MCF 10A (cell line): ENCODE data around the gene CDC16. TPM values are rescaled to one million over a fixed set of nuclear protein-coding genes. Genes with fewer than 3 reads are reported as not detected.

Experiments
- Bru-seq: library from RNA; stranded (reverse); fragments of 400-500 nt; gene quantifications from one replicate; lab custom pipeline; 2021; lab: Mats Ljungman, UMichigan
- BruChase-seq, 2 experiments: library from RNA; stranded (reverse); fragments of 400-500 nt; gene quantifications; one replicate each; lab custom pipeline; 2021; lab: Mats Ljungman, UMichigan
- BruUV-seq: library from RNA; stranded (reverse); fragments of 400-500 nt; replicated peaks from 2 replicates; lab custom pipeline; 2021; lab: Mats Ljungman, UMichigan
- CTCF ChIA-PET: fragments of 300-600 bp; sonication (Branson Sonifier 250); formaldehyde crosslinking; extraction: SDS; loops from one replicate; lab custom pipeline; 2021; ENCODE audit warnings: antibody characterized with exemption, inconsistent platforms; lab: Yijun Ruan, JAX
- POLR2A ChIA-PET: fragments of 300-600, 350-650 bp; sonication (Branson Sonifier 250); formaldehyde crosslinking; extraction: SDS; loops from one replicate; lab custom pipeline; 2020; ENCODE audit warnings: antibody characterized with exemption, inconsistent platforms; lab: Yijun Ruan, JAX
- DNase-seq: peaks from one replicate; pipeline ENCODE4 v3.0.0-alpha.2; 2018; ENCODE audit not compliant: unreplicated experiment
- H3K27ac Mint-ChIP-seq: one replicate; pipeline ENCODE4 v1.8.0; 2022; ENCODE audit warnings: mild to moderate bottlenecking, low read depth, mixed read lengths; ENCODE audit not compliant: unreplicated experiment
- H3K27me3 Mint-ChIP-seq: one replicate; pipeline ENCODE4 v1.8.0; 2022; ENCODE audit warnings: mixed read lengths; ENCODE audit not compliant: insufficient read depth, unreplicated experiment
- H3K36me3 Mint-ChIP-seq: one replicate; pipeline ENCODE4 v1.8.0; 2022; ENCODE audit warnings: mild to moderate bottlenecking, moderate library complexity, mixed read lengths; ENCODE audit not compliant: insufficient read depth, unreplicated experiment
- H3K4me1 Mint-ChIP-seq: one replicate; pipeline ENCODE4 v1.8.0; 2022; ENCODE audit warnings: mixed read lengths; ENCODE audit not compliant: insufficient read depth, unreplicated experiment
- H3K4me3 Mint-ChIP-seq: one replicate; pipeline ENCODE4 v1.8.0; 2022; ENCODE audit warnings: mild to moderate bottlenecking, moderate library complexity, mixed read lengths; ENCODE audit not compliant: unreplicated experiment
- H3K9me3 Mint-ChIP-seq: one replicate; pipeline ENCODE4 v1.8.0; 2022; ENCODE audit warnings: mixed read lengths; ENCODE audit not compliant: unreplicated experiment
- CTCF ChIP-seq: fragments of 200-600 bp; IDR thresholded peaks from one replicate; pipeline ENCODE4 v1.8.0; 2022; ENCODE audit warnings: antibody characterized with exemption, mild to moderate bottlenecking; ENCODE audit not compliant: unreplicated experiment
- intact Hi-C: fragments of 100-400 bp; cut with micrococcal nuclease; formaldehyde crosslinking; loops from 2 replicates; pipeline ENCODE4 v1.14.1; 2022
- long read RNA-seq: library from polyadenylated mRNA; stranded (forward); transcript quantifications from one replicate; pipeline ENCODE4 v2.0.0, GENCODE V29; 2022
- total RNA-seq: library from RNA; stranded (reverse); gene quantifications from 2 replicates; pipeline ENCODE4 v1.2.3, GENCODE V29; 2022

Gene CDC16, protein sequence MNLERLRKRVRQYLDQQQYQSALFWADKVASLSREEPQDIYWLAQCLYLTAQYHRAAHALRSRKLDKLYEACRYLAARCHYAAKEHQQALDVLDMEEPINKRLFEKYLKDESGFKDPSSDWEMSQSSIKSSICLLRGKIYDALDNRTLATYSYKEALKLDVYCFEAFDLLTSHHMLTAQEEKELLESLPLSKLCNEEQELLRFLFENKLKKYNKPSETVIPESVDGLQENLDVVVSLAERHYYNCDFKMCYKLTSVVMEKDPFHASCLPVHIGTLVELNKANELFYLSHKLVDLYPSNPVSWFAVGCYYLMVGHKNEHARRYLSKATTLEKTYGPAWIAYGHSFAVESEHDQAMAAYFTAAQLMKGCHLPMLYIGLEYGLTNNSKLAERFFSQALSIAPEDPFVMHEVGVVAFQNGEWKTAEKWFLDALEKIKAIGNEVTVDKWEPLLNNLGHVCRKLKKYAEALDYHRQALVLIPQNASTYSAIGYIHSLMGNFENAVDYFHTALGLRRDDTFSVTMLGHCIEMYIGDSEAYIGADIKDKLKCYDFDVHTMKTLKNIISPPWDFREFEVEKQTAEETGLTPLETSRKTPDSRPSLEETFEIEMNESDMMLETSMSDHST
- total RNA-seq (68.6 and 72.4 TPM in 2 replicates), Bru-seq, nascent RNA (percentile 88 among the genes with signal in this experiment), BruChase-seq, experiment 1, labeled RNA remaining after a 6-hour chase (percentile 83 among the genes with signal in this experiment), BruChase-seq, experiment 2, labeled RNA remaining after a 2-hour chase (percentile 91 among the genes with signal in this experiment)
- long read RNA-seq, transcript CDC16-203 (18 exons, 2,203 nt) = major isoform, 58 of 136 reads
- long read RNA-seq, transcript CDC16-204 (19 exons, 2,211 nt) = minor isoform, 16 of 136 reads
- long read RNA-seq, partial matches to known transcripts = 16 of 136 reads
- long read RNA-seq, other reads (novel, unspliced or antisense) = 43 of 136 reads

DNA sequence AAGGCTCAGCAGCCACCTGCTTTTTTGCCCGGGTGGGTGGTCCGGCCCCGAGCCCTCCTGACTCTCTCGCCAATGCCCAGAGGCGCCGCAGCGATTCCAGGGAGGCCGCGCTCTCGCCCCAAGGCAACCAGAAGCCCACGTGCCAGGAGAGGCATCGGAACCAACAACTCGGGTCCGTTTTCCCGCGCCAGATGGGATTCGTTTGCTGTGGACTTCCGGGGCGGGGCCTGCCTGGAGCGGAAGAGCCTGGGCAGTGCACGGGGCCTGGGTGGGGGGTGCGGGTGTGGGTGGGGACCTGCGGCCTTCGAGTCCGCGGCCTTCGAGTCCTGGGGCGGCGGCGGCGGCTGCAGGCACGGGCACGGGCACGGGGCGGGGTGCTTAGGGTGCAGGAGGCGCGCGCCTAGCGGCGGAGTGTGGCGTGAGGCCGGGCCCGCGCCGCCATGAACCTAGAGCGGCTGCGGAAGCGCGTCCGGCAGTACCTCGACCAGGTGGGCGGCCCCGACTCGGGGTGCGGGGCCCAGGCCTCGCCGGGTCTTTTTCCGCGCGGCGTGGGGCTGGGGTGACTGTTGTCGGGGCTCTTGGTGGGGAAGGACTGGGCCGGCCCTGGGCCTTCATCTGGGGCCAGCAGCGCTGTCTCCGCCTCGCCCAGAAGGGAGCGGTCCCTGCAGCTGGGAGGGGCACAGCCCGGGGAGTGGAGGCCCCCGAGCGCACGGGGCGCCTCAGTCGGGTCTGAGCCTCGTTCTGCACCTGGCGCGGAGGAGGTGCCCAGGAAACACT, at the start of gene CDC16:
CDC16 (plus strand) TSS at position 253 of the 777 bp plus-strand sequence; CDS start at position 441, 188 bp downstream.
- Mint-ChIP-seq H3K4me1 (peaks cover 6% of the 10 kb centered on the region), H3K4me3 (peak within 1 kb of the TSS; percentile 83), H3K9me3 (no peaks in the 10 kb centered on the region), H3K27me3 (no peaks in the 10 kb centered on the region), H3K36me3 (peaks cover 37% of the 10 kb centered on the region), H3K27ac (peak within 1 kb of the TSS; percentile 79)
- ChIA-PET CTCF (no interaction called here), POLR2A (interaction anchor here (0.6 to 2.6 kb wide), 10 partner anchors 10 to 742 kb away, joined by 3 to 12 read pairs (median 4); partner anchors contain the start of gene UPF3A)
- no peak for TF ChIP-seq CTCF
- BruUV-seq = no TSS peak
- intact Hi-C loops = no loop called here
- peak; percentile 92 for DNase-seq

DNA sequence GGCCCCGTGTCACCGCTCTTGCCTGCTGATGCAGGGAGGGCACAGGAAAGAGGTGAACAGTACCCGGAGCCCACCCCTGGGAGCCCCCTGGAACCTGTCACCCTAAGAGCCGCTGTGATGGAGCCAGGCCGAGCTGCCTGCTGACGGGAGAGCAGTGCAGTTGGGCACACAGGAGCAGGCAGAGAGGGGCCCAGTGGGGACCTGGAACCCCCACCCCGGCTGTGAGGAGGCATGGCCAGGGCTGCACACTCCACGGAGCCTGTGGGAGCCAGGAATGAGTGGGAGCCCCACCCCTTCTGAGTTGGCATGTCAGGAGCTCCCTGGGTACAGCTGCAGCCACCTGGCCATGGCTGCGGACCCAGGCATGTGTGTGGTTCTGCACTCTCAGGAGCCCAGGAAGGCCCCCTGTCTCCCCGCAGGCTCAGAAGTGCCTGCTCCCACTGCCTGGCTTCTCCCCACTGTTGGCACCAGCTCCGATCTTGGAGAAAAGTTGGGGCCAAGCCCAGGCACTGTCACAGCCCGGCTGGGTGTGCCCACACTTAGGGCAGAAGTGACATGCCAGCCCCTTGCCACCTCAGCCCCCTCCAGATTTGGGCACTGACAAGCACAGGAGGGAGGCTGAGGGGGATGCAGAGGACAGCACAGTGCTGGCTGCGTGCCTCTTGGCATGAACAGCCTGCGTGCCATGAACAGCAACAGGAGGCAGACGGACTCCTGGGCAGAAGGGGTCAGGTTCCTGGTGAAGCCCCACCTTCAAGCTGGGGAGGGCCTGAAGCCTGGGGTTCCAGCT, 49.3 kb upstream of the CDC16 start:
- POLR2A ChIA-PET = interaction anchor here (0.9 kb wide), 1 partner anchor 92 kb away, joined by 4 read pairs; no protein-coding TSS in a partner anchor
- Mint-ChIP-seq H3K27ac (no peak overlapping the region), H3K9me3 (peaks cover 7% of the 10 kb centered on the region), H3K4me3 (no peak overlapping the region), H3K4me1 (peaks cover 8% of the 10 kb centered on the region), H3K27me3 (peaks cover 13% of the 10 kb centered on the region), H3K36me3 (no peaks in the 10 kb centered on the region)
- DNase-seq = no peak
- TF ChIP-seq CTCF = no peak
- CTCF ChIA-PET = no interaction called here
- intact Hi-C loops = no loop called here
- no TSS peak for BruUV-seq

DNA sequence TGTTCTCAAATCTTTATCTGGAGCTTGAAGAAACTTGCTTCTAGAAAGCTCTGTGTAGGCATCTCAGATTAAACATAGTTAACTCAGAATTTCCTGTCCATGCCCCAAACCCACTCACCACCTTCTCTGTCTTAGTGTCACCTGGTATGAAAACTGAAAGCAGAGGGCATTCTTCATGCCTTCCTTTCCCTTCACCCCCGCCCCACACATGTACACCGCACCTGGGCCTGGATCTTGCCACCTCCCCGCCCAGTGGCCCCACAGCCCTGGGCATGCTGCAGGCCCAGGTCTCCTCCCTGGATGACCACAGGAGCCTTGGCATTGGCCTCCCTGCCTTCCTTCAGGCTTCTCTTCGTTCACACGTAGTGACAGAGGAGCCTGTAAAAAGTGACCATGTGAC, 39.8 kb upstream of the CDC16 start:
- no TSS peak for BruUV-seq
- ChIA-PET CTCF (interaction anchor here (0.6 kb wide), 1 partner anchor 18 kb away, joined by 3 read pairs; no protein-coding TSS in a partner anchor), POLR2A (no interaction called here)
- no peak for TF ChIP-seq CTCF
- no peak overlapping the region for H3K4me3 Mint-ChIP-seq
- no peaks in the 10 kb centered on the region for H3K27me3 Mint-ChIP-seq
- H3K36me3 Mint-ChIP-seq = no peaks in the 10 kb centered on the region
- no peaks in the 10 kb centered on the region for H3K4me1 Mint-ChIP-seq
- no peak overlapping the region for H3K27ac Mint-ChIP-seq
- intact Hi-C loops = no loop called here
- H3K9me3 Mint-ChIP-seq = peaks cover 6% of the 10 kb centered on the region
- no peak for DNase-seq
